ENCODE results near the gene HRH2.
"Not testable (repeated sequence)": the region's sequence is repeated elsewhere in the genome, so short reads cannot be mapped to it uniquely, and the experiment has no call there.

Gene HRH2

DNA sequence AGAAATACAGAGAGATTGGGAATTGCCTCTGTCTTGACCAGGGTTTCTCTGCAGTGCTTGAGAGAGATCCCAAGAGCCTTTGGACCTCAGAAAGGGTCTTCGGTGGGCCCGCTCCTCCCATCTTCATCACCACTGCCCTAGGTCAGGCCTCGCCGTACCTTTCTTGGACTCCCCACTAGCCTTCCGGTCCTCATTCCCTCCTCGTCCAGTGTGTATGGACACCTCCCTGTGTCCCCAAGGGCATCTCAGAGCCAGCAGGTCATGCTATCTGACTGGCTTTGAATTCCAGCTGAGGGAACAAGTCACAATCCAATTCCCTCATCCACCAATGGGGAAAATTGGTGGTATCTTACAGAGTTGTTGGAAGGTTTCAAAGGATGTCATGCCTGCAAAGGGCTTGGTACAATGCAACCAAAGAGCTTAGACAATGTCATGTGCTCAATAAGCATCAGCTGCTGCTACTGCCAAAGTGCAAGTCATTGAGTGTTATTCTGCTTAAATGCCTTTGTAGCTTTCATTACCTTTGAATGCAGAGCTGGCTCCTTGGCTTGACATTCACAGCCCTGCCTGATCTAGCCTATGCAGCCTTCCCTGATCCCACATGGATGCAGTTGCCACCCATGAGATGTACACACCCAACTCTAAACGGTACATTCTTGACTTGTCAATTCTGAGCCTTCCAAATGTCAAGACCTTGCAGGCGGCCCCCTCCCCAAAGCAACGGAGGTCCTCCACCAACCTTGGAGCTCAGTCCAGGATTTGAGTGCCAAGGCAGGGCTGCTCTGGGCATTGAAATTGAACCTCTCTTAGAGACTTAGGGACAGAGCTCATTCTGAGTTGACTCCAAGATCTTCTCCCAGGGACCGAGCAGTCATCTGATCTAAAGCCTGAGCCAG is 58.0 kb downstream of the HRH2 start:
- FAIRE-seq, result no peak

DNA sequence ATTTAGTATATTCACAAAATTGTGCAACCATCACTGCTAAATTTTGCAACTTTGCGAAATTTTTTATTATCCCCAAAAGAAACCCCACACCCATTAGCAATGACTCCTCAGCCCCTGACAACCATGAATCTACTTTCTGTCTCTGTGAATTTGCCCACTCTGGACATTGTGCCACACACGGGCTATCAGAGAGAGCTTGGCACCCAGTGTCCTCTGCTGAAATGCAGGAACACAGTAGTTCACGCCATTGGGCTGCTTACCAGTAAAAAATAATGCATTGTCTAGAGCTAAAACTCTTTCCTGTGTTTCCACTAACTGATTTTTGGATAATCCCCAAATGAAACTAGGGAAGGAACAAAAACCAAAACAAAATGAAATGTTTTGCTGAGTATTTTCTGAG is 60.0 kb downstream of the HRH2 start:
- no peak for FAIRE-seq

- FAIRE-seq, result no peak
Measured at GRCh38 chr5:175718401-175719108, 60.7 kb downstream of the HRH2 start.

DNA sequence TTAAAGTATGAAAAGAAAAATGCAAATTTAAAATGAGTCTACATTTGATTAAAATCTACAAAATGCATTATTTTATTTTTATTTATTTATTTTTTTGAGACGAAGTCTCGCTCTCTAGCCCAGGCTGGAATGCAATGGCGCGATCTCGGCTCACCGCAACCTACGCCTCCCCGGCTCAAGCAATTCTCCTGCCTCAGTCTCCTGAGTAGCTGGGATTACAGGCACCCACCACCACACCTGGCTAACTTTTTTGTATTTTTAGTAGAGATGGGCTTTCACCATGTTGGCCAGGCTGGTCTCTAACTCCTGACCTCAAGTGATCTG is 61.2 kb downstream of the HRH2 start:
- not testable (repeated sequence) for FAIRE-seq

- FAIRE-seq, result no peak
Measured at GRCh38 chr5:175724314-175725275, 66.7 kb downstream of the HRH2 start.

DNA sequence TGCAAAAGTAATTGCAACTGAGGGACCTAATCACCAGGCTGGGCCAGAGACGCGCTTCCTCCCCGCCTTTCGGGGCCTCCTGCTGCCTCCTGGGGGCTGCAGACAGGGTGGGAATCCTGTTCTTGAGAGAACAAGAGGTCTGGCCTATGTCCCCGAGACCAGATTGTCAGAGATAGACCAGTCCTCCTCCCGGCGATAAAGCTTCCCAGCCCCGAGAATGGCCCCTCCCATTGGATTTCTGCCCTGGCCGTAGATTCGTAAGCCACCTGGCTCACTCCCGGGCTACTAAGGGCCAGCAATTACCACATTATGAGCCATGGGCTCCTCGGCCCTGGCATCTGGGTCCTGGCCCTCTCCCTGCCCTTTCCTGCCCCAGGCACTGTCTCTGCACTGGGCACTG is 70.4 kb downstream of the HRH2 start:
- no peak for FAIRE-seq

DNA sequence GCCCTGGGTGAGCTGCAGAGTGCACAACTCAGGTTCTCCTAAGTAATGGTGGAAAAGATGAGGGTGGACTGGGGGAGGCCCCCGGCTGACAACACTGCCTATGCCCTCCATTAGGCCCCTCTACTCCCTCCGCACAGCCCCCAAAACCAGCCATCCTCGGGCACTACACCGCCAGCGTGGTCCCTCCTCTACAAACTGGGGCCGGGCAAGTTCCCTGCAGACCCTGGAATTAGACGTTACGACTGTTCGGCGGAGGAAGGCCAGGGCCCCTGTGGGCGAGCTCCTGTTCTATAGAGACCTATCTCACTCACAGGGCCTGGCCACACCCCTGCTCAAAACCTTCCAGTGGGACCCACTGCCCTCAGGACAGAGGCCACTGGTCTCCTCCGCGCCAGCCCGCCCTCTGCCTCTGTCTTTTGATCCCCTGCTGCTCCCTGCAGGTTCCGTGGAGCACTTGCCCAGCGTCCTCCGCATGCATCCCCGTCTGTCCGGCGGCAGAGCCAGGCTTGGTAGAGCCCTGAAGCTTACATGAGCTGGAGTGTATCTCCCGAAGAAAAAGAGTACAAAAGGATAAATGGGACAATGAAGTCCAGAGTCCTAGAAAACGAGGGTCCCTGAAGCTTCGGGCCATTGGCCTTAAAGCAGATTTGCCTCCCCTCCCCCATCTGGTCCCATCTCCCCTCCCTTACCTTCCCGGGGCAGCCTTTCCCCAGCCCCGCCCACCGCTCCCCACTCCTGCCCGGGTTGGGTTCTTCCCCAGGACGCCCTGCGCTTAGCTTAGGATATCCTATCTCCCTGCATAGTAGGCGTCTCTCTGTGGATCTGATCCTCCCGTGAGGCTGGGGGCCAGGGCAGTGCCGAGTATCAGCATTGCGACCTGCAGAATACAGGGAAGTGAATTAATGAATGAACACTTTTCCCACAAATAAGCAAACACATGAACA is 71.3 kb downstream of the HRH2 start:
- no peak for FAIRE-seq

DNA sequence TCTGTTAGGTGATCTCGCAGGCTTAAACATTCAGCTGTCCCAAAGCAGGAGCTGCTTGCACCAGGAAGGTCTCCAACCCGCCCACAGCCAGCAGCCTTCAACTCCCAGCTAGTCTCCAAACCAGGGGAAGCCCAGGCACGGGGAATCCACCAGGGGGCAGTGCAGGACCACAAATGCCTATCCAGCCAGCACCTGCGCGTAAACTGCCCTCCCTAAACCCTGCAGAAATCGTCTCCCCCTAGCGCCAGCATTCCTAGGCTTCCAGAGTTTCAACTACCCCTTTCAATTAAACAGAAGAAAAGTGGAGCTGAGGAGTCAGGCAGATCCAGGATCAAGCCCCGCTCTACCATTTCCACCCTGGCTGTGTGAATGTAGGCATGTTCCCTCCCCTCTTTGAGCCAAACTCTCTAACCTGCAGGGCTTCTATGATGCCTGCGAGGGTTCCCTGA is 72.0 kb downstream of the HRH2 start:
- peak; percentile 82 for FAIRE-seq

DNA sequence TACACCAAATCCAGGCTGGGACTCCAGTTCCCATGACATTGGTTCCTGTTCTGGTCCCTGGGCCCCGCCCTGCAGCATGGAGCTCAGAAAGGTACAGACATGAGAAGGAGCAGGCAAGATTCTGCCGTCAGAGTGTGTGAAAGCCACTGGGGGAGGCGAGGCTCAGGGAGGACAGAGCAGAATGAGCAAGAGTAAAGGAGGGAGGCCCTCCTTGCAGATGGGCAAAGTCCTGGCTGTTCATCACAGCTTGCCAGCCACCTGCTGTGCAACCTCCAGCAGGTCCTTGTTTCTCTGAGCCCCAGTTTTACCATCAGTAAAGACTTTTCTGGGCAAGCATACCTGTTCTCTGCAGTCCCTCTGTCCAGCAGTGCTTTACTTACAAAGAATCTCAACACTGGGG is 73.3 kb downstream of the HRH2 start:
- FAIRE-seq, result no peak

- no peak for FAIRE-seq
Measured at GRCh38 chr5:175731756-175732465, 74.0 kb downstream of the HRH2 start.

GRCh38 chr5:175733017-175733416 is 75.1 kb downstream of the HRH2 start:
- no peak for FAIRE-seq

- no peak for FAIRE-seq
Measured at GRCh38 chr5:175734016-175734415, 76.1 kb downstream of the HRH2 start.

GRCh38 chr5:175734501-175734900 is 76.6 kb downstream of the HRH2 start:
- no peak for FAIRE-seq

GRCh38 chr5:175735701-175736100 is 77.8 kb downstream of the HRH2 start:
- FAIRE-seq, result no peak

GRCh38 chr5:175736652-175737051 is 78.8 kb downstream of the HRH2 start:
- FAIRE-seq, result no peak

DNA sequence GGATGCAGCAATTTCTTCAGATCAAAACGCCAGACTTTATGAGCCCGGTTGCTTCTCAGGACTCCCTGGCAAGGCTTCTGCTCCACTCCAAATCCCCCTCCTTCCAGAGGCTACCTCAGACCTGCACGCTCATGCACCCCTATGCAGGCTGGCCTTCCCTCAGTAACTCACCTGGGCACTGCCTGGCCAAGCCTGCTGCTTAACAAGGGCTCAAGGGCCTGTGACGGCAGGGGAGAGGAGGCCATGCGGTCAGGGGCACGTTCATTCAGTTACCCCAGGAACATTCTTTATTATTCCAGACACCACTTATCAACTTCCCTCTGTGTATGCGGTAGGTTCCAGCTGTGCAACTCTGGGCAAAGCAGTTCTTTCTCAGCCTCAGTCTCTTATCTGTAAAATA is 79.6 kb downstream of the HRH2 start:
- FAIRE-seq, result no peak

DNA sequence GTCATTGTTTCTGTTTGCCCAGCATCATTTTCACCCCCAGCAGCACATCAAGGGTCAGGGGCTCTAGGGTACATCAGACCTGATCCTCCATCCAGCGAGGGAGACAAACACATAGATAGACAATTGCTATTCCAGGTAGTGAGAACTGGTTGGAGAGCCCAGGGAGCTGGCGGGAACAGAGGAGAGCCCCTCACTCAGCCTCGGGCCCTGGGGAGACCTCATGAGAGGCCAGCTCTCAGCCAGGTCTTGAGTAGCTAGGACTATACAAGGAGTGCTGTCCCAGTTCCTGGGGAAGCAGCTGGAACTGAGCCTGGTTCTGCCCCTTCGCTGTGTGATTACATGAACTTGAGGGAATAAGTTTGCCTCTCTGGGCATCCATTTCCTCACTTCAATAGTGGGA is 80.3 kb downstream of the HRH2 start:
- no peak for FAIRE-seq

DNA sequence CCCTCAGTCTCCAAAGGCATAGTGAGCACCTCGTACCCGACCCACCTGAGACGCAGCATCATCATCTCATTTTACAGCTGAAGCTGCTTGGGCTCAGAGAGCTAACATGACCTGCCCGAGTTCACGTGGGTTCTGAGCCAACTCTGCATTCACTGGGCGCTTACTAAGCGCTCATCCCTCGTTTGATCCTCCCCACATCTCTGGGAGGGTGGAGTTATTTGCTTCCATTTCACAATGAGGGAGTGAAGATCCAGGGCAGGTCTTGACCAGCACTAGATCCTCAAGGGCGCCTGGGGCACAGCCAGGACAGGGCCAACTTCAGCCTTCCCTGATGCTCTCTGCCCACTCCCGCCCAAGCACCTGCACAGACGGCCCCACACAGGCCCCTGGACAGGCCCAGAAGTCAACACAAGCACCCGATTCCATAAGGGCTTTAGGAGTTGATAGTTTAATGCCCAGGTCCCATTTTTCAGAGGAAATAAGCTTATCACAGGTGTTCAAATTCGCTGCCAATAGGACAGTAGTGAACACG is 80.8 kb downstream of the HRH2 start:
- FAIRE-seq, result no peak

DNA sequence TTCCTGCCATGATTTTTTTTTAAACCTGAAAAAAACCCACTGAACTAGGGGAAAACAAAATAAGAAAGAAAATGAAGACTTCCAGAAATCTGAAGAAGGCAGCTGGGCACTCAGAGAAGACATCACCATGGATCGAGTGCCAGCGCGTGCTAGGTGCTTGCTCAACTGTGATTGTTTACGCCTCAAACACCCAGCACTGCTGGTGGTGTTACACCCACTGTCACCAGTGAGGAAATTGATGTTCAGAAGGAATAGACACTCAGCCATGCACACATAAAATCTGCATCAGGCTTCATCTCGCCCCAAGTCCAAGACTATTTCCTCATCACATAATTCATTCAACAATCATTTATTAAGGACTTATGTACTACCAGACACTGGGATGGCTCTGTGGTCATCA is 82.1 kb downstream of the HRH2 start:
- FAIRE-seq, result no peak

DNA sequence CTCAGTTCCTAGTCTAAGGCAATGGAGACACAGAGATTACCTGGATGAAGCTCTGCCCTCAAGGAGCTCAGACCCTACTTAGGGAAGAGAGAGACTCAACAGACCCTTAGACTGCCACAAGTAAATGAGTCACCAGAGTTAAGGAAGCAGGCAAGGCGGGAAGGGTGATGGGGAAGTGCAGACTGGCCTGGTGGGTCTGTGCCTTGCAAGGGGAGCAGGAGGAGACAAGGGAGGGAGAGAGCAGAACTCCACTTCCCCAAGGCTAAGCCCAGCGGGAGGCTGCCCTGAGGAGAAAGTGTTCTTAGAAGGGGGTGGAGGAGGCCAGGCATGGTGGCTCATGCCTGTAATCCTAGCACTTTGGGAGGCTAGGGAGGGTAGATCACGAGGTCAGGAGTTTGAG is 83.7 kb downstream of the HRH2 start:
- FAIRE-seq, result no peak

Data from islet of Langerhans (tissue), 1 donor.